Aorta (tissue), 5 donors: ENCODE measurements around the gene ZNF460. TPM values are rescaled to one million over a fixed set of nuclear protein-coding genes. Genes with fewer than 3 reads are reported as not detected.

Experiments used
- ATAC-seq: fragments of 200-7000 bp; cut with Tn5 transposase; one replicate; pipeline ENCODE4 v1.9.1; 2022; ENCODE audit warnings: moderate library complexity; ENCODE audit not compliant: low FRiP score
- DNase-seq, 2 donors: peaks; one replicate each; pipeline ENCODE4 v3.0.0-alpha.2; 2020
- H3K27ac ChIP-seq, 2 donors: one replicate each; pipeline ENCODE4 v1.5.1; 2013; ENCODE audit warnings: low read length in 2 of 2, mild to moderate bottlenecking in 2 of 2, moderate library complexity in 2 of 2, control low read depth in 1 of 2, inconsistent platforms in 1 of 2, low read depth in 1 of 2
- H3K27me3 ChIP-seq, 2 donors: one replicate each; pipeline ENCODE4 v1.6.1; 2013; ENCODE audit warnings: control low read depth in 1 of 2, low read length in 1 of 2, mild to moderate bottlenecking in 1 of 2, moderate library complexity in 1 of 2; ENCODE audit not compliant: insufficient read depth in 2 of 2, control insufficient read depth in 1 of 2
- H3K36me3 ChIP-seq, 2 donors: one replicate each; pipeline ENCODE4 v1.6.1; 2013; ENCODE audit warnings: control low read depth in 1 of 2, low read length in 1 of 2, mild to moderate bottlenecking in 1 of 2; ENCODE audit not compliant: insufficient read depth in 2 of 2, control insufficient read depth in 1 of 2
- H3K4me1 ChIP-seq, 2 donors: one replicate each; pipeline ENCODE4 v1.6.1; 2013; ENCODE audit warnings: low read length in 2 of 2, control low read depth in 1 of 2, mild to moderate bottlenecking in 1 of 2, moderate library complexity in 1 of 2; ENCODE audit not compliant: insufficient read depth in 2 of 2, control insufficient read depth in 1 of 2
- H3K4me3 ChIP-seq, 2 donors: one replicate each; pipeline ENCODE4 v1.5.1; 2013; ENCODE audit warnings: low read length in 2 of 2, control low read depth in 1 of 2, mild to moderate bottlenecking in 1 of 2
- H3K9me3 ChIP-seq: one replicate; pipeline ENCODE4 v1.6.1; 2013; ENCODE audit warnings: mild to moderate bottlenecking, low read length; ENCODE audit not compliant: control insufficient read depth
- WGBS, 2 donors: extraction: QIAGEN DNeasy Blood & Tissue Kit; methylation state at CpG; one replicate each; pipeline ENCODE4 v1.1.7; 2013; 5-methylcytosine and 5-hydroxymethylcytosine counted together
- intact Hi-C, 2 donors: fragments of 100-400 bp; cut with DNase I; formaldehyde crosslinking; loops; one replicate each; pipeline versions ENCODE4 v1.14.2 to v1.15.0; 2022
- polyA plus RNA-seq, 2 donors: library from polyadenylated mRNA; stranded (reverse); fragments of 200-250 nt; gene quantifications; one replicate each; pipeline ENCODE4 v1.2.3, GENCODE V29; 2013
- total RNA-seq, 2 donors: library from RNA; stranded (reverse); fragmentation: NEBNext Ultra II Directional; extraction: Animal tissue kit (Norgen Biotek cat#: 25700); gene quantifications; one replicate each; pipeline ENCODE4 v1.2.1, GENCODE V29; 2021
- donor health status: healthy with polysubstance abuse.
- donor health status: Bipolar disorder and iron deficiency.
- donor health status: DM: no; HTN: no; CAD: no.
- donor health status: DM: no; HTN: no; CAD: no.
- donor health status: DM: yes; HTN: yes; CAD: no.

The ZNF460 gene
- total and polyA plus RNA-seq, 4 donors, result 1.4 to 75.3 (median 34.8) TPM

GRCh38 chr19:57317503-57317902, 37.2 kb downstream of the ZNF460 start:
- peaks cover 2% of the 10 kb centered on the region for H3K9me3 ChIP-seq
- no peaks in the 10 kb centered on the region for H3K36me3 ChIP-seq
- no peak overlapping the region for H3K27ac ChIP-seq
- H3K4me1 ChIP-seq, result no peaks in the 10 kb centered on the region
- ATAC-seq (no peak), DNase-seq (no peak)
- no peak overlapping the region for H3K4me3 ChIP-seq
- intact Hi-C loops, result no loop called here
- 10 to 13% methylated on average over 29 of the region's 29 CpGs for WGBS, 2 donors
- H3K27me3 ChIP-seq, result no peaks in the 10 kb centered on the region

- no peaks in the 10 kb centered on the region for H3K4me1 ChIP-seq
- H3K27me3 ChIP-seq, result no peaks in the 10 kb centered on the region
- peak overlapping the region in 1 of 2 donors; percentile 66 for H3K27ac ChIP-seq
- DNase-seq (no peak), ATAC-seq (no peak)
- H3K4me3 ChIP-seq, result peak overlapping the region; percentile 49 to 69
- peaks cover 6% of the 10 kb centered on the region for H3K9me3 ChIP-seq
- intact Hi-C loops, result loop anchor here in 1 of 2 donors (5.0 kb wide), 1 partner anchor 38 kb away; the partner anchor contains the start of gene ZNF460
- WGBS, 2 donors, result 0 to 2% methylated on average over 1 of the region's 1 CpG
- peaks cover under 1 to 7% of the 10 kb centered on the region in 2 donors for H3K36me3 ChIP-seq
Observed at GRCh38 chr19:57319869-57320179, 39.5 kb downstream of the ZNF460 start.

GRCh38 chr19:57320180-57321084, 40.1 kb downstream of the ZNF460 start, which contains the start of gene ZNF543:
Gene ZNF543 (plus strand): TSS chr19:57320472. CDS start chr19:57320854, 382 bp downstream.
- Histone ChIP-seq H3K4me1 (no peaks in the 10 kb centered on the region), H3K27me3 (no peaks in the 10 kb centered on the region), H3K36me3 (peaks cover 5 to 11% of the 10 kb centered on the region in 2 donors), H3K27ac (peak within 1 kb of the TSS in 1 of 2 donors; percentile 66), H3K9me3 (peaks cover 8% of the 10 kb centered on the region), H3K4me3 (peak within 1 kb of the TSS; percentile 57 to 69)
- ATAC-seq (peak; percentile 99), DNase-seq (peak; percentile 98 to 99)
- intact Hi-C loops, result loop anchor here in 1 of 2 donors (5.0 kb wide), 1 partner anchor 38 kb away; the partner anchor contains the start of gene ZNF460
- WGBS, 2 donors, result 1% methylated on average over 64 to 71 of the region's 71 CpGs

GRCh38 chr19:57321116-57321515, 40.8 kb downstream of the ZNF460 start:
- Histone ChIP-seq H3K9me3 (peaks cover 10% of the 10 kb centered on the region), H3K27ac (no peak overlapping the region), H3K27me3 (no peaks in the 10 kb centered on the region), H3K4me1 (no peaks in the 10 kb centered on the region), H3K4me3 (peak overlapping the region; percentile 57 to 69), H3K36me3 (peaks cover 5 to 14% of the 10 kb centered on the region in 2 donors)
- intact Hi-C loops, result loop anchor here in 1 of 2 donors (5.0 kb wide), 1 partner anchor 39 kb away; the partner anchor contains the start of gene ZNF460
- DNase-seq (no peak), ATAC-seq (no peak)
- 26 to 34% methylated on average over 8 of the region's 8 CpGs for WGBS, 2 donors

- Histone ChIP-seq H3K27me3 (no peaks in the 10 kb centered on the region), H3K36me3 (peaks cover 10 to 17% of the 10 kb centered on the region in 2 donors), H3K4me3 (no peak overlapping the region), H3K4me1 (no peaks in the 10 kb centered on the region), H3K9me3 (peaks cover 13% of the 10 kb centered on the region), H3K27ac (no peak overlapping the region)
- ATAC-seq (no peak), DNase-seq (no peak)
- 80 to 82% methylated on average over 3 of the region's 3 CpGs for WGBS, 2 donors
- intact Hi-C loops, result loop anchor here in 1 of 2 donors (5.0 kb wide), 1 partner anchor 39 kb away; the partner anchor contains the start of gene ZNF460
Observed at GRCh38 chr19:57321751-57322150, 41.5 kb downstream of the ZNF460 start.

- Histone ChIP-seq H3K27ac (no peak overlapping the region), H3K9me3 (peaks cover 29% of the 10 kb centered on the region), H3K4me1 (no peaks in the 10 kb centered on the region), H3K36me3 (peaks cover 23 to 29% of the 10 kb centered on the region in 2 donors), H3K4me3 (no peak overlapping the region), H3K27me3 (no peaks in the 10 kb centered on the region)
- intact Hi-C loops, result loop anchor here in 1 of 2 donors (5.0 kb wide), 1 partner anchor 43 kb away; the partner anchor contains the start of gene ZNF460
- DNase-seq (no peak), ATAC-seq (no peak)
Observed at GRCh38 chr19:57324992-57325391, 44.7 kb downstream of the ZNF460 start.

GRCh38 chr19:57327993-57328392, 47.7 kb downstream of the ZNF460 start:
- WGBS, 2 donors, result 93 to 95% methylated on average over 8 of the region's 8 CpGs
- no peak overlapping the region for H3K27ac ChIP-seq
- no peaks in the 10 kb centered on the region for H3K4me1 ChIP-seq
- peaks cover 25 to 29% of the 10 kb centered on the region in 2 donors for H3K36me3 ChIP-seq
- intact Hi-C loops, result no loop called here
- no peaks in the 10 kb centered on the region for H3K27me3 ChIP-seq
- DNase-seq, result no peak
- ATAC-seq, result no peak
- H3K4me3 ChIP-seq, result no peak overlapping the region
- H3K9me3 ChIP-seq, result peaks cover 27% of the 10 kb centered on the region

GRCh38 chr19:57334191-57334590, 53.9 kb downstream of the ZNF460 start:
- no peak overlapping the region for H3K27ac ChIP-seq
- 76 to 84% methylated on average over 4 of the region's 4 CpGs for WGBS, 2 donors
- H3K4me1 ChIP-seq, result no peaks in the 10 kb centered on the region
- DNase-seq (no peak), ATAC-seq (no peak)
- H3K4me3 ChIP-seq, result no peak overlapping the region
- H3K9me3 ChIP-seq, result peaks cover 5% of the 10 kb centered on the region
- H3K27me3 ChIP-seq, result no peaks in the 10 kb centered on the region
- H3K36me3 ChIP-seq, result peaks cover 0 to 3% of the 10 kb centered on the region in 2 donors
- intact Hi-C loops, result no loop called here
